Measurements from ENCODE around the gene COL24A1.

GRCh38 chr1:85888921-85889320 is 267.7 kb downstream of the COL24A1 start:
- no peak for TF ChIP-seq EZH2 (IDR thresholded peaks at IDR 0.05; ENCODE audit: low read length)
- TF ChIP-seq CTCF (optimal IDR thresholded peaks at IDR 0.05 in 1 of 3, IDR thresholded peaks at IDR 0.05 in 1 of 3, conservative IDR thresholded peaks at IDR 0.05 in 1 of 3; ENCODE audit: extremely low read depth in 1 of 3, insufficient read depth in 2 of 3, low read length in 3 of 3) = no peak

Measured in keratinocyte (primary cell).